Rectal smooth muscle tissue (tissue), 1 donor: ENCODE data around the gene SPRY1.
A peak's percentile ranks its signal among the peaks of the same experiment; 100 is the strongest.

Source experiments
- H3K27ac ChIP-seq: one replicate; pipeline ENCODE4 v1.7.0; 2013; ENCODE audit warnings: low read depth, low read length, inconsistent platforms
- H3K27me3 ChIP-seq: one replicate; pipeline ENCODE4 v1.7.0; 2013; ENCODE audit warnings: low read length; ENCODE audit not compliant: control insufficient read depth, insufficient read depth
- H3K36me3 ChIP-seq: one replicate; pipeline ENCODE4 v1.7.0; 2013; ENCODE audit warnings: low read length; ENCODE audit not compliant: control insufficient read depth, insufficient read depth
- H3K4me1 ChIP-seq: one replicate; pipeline ENCODE4 v1.7.0; 2013; ENCODE audit warnings: low read length; ENCODE audit not compliant: control insufficient read depth, insufficient read depth
- H3K4me3 ChIP-seq: one replicate; pipeline ENCODE4 v1.7.0; 2013; ENCODE audit warnings: low read length
- H3K9ac ChIP-seq: one replicate; pipeline ENCODE4 v1.7.0; 2013; ENCODE audit warnings: low read length

Gene SPRY1

GRCh38 chr4:123421227-123421936 is 24.8 kb downstream of the SPRY1 start:
- Histone ChIP-seq H3K36me3 (no peaks in the 10 kb centered on the region), H3K4me1 (no peaks in the 10 kb centered on the region), H3K9ac (no peak overlapping the region), H3K27ac (no peak overlapping the region), H3K27me3 (no peaks in the 10 kb centered on the region), H3K4me3 (no peak overlapping the region)

- Histone ChIP-seq H3K9ac (no peak overlapping the region), H3K27me3 (no peaks in the 10 kb centered on the region), H3K27ac (no peak overlapping the region), H3K4me1 (no peaks in the 10 kb centered on the region), H3K36me3 (no peaks in the 10 kb centered on the region), H3K4me3 (no peak overlapping the region)
Measured at GRCh38 chr4:123421937-123422781, 25.6 kb downstream of the SPRY1 start.

- Histone ChIP-seq H3K36me3 (no peaks in the 10 kb centered on the region), H3K4me3 (no peak overlapping the region), H3K9ac (no peak overlapping the region), H3K27ac (no peak overlapping the region), H3K27me3 (no peaks in the 10 kb centered on the region), H3K4me1 (no peaks in the 10 kb centered on the region)
Measured at GRCh38 chr4:123423819-123424218, 27.2 kb downstream of the SPRY1 start.

GRCh38 chr4:123427951-123428350 is 31.4 kb downstream of the SPRY1 start:
- Histone ChIP-seq H3K36me3 (no peaks in the 10 kb centered on the region), H3K27ac (no peak overlapping the region), H3K4me1 (no peaks in the 10 kb centered on the region), H3K9ac (no peak overlapping the region), H3K4me3 (no peak overlapping the region), H3K27me3 (no peaks in the 10 kb centered on the region)

GRCh38 chr4:123430031-123430430 is 33.4 kb downstream of the SPRY1 start:
- no peaks in the 10 kb centered on the region for H3K36me3 ChIP-seq
- no peak overlapping the region for H3K27ac ChIP-seq
- no peaks in the 10 kb centered on the region for H3K4me1 ChIP-seq
- no peaks in the 10 kb centered on the region for H3K27me3 ChIP-seq
- no peak overlapping the region for H3K9ac ChIP-seq
- H3K4me3 ChIP-seq: no peak overlapping the region

GRCh38 chr4:123430501-123430900 is 33.9 kb downstream of the SPRY1 start:
- no peak overlapping the region for H3K27ac ChIP-seq
- H3K4me3 ChIP-seq: no peak overlapping the region
- no peaks in the 10 kb centered on the region for H3K36me3 ChIP-seq
- no peaks in the 10 kb centered on the region for H3K4me1 ChIP-seq
- H3K9ac ChIP-seq: no peak overlapping the region
- H3K27me3 ChIP-seq: no peaks in the 10 kb centered on the region

- Histone ChIP-seq H3K9ac (no peak overlapping the region), H3K36me3 (no peaks in the 10 kb centered on the region), H3K4me3 (no peak overlapping the region), H3K4me1 (no peaks in the 10 kb centered on the region), H3K27me3 (no peaks in the 10 kb centered on the region), H3K27ac (no peak overlapping the region)
Measured at GRCh38 chr4:123433573-123433972, 37.0 kb downstream of the SPRY1 start.

GRCh38 chr4:123433976-123434375 is 37.4 kb downstream of the SPRY1 start:
- Histone ChIP-seq H3K36me3 (no peaks in the 10 kb centered on the region), H3K27ac (no peak overlapping the region), H3K4me1 (no peaks in the 10 kb centered on the region), H3K27me3 (no peaks in the 10 kb centered on the region), H3K9ac (no peak overlapping the region), H3K4me3 (no peak overlapping the region)

GRCh38 chr4:123435246-123436113 is 38.9 kb downstream of the SPRY1 start:
- no peaks in the 10 kb centered on the region for H3K27me3 ChIP-seq
- H3K4me1 ChIP-seq: no peaks in the 10 kb centered on the region
- H3K36me3 ChIP-seq: no peaks in the 10 kb centered on the region
- no peak overlapping the region for H3K4me3 ChIP-seq
- no peak overlapping the region for H3K27ac ChIP-seq
- no peak overlapping the region for H3K9ac ChIP-seq

GRCh38 chr4:123438031-123438430 is 41.4 kb downstream of the SPRY1 start:
- Histone ChIP-seq H3K27me3 (no peaks in the 10 kb centered on the region), H3K27ac (no peak overlapping the region), H3K9ac (no peak overlapping the region)

GRCh38 chr4:123443401-123444289 is 47.0 kb downstream of the SPRY1 start:
- no peaks in the 10 kb centered on the region for H3K27me3 ChIP-seq
- no peak overlapping the region for H3K9ac ChIP-seq
- H3K4me1 ChIP-seq: no peaks in the 10 kb centered on the region
- peak overlapping the region; percentile 32 for H3K4me3 ChIP-seq
- no peaks in the 10 kb centered on the region for H3K36me3 ChIP-seq
- no peak overlapping the region for H3K27ac ChIP-seq

More at GRCh38 chr4:123438031-123438430, 41.4 kb downstream of the SPRY1 start:
- Histone ChIP-seq H3K4me1 (no peaks in the 10 kb centered on the region), H3K36me3 (no peaks in the 10 kb centered on the region), H3K4me3 (no peak overlapping the region)
